ENCODE results near the gene LMX1A. TPM values are rescaled to one million over a fixed set of nuclear protein-coding genes. Genes with fewer than 3 reads are reported as not detected.

LMX1A gene
- total and polyA plus RNA-seq, 9 of the 15 experiments (the other 6 are each of a cell fraction or from before 2014, with no cell fraction given), result not detected

GRCh38 chr1:165189011-165189410 is 167.5 kb downstream of the LMX1A start (continued):
- TF ChIP-seq MLX (CRISPR knock-in tag; conservative IDR thresholded peaks at IDR 0.05) (no peak), ZBTB5 (IDR thresholded peaks at IDR 0.05) (no peak), CCAR2 (IDR thresholded peaks at IDR 0.05; ENCODE audit: low read depth, low read length) (no peak), TAF1 (IDR thresholded peaks at IDR 0.05; ENCODE audit: control insufficient read depth, extremely low read depth, insufficient read depth, low read length, severe bottlenecking) (no peak), BMI1 (IDR thresholded peaks at IDR 0.05; ENCODE audit: low read length) (no peak), E2F3 (CRISPR knock-in tag; IDR thresholded peaks at IDR 0.05) (no peak)

DNA sequence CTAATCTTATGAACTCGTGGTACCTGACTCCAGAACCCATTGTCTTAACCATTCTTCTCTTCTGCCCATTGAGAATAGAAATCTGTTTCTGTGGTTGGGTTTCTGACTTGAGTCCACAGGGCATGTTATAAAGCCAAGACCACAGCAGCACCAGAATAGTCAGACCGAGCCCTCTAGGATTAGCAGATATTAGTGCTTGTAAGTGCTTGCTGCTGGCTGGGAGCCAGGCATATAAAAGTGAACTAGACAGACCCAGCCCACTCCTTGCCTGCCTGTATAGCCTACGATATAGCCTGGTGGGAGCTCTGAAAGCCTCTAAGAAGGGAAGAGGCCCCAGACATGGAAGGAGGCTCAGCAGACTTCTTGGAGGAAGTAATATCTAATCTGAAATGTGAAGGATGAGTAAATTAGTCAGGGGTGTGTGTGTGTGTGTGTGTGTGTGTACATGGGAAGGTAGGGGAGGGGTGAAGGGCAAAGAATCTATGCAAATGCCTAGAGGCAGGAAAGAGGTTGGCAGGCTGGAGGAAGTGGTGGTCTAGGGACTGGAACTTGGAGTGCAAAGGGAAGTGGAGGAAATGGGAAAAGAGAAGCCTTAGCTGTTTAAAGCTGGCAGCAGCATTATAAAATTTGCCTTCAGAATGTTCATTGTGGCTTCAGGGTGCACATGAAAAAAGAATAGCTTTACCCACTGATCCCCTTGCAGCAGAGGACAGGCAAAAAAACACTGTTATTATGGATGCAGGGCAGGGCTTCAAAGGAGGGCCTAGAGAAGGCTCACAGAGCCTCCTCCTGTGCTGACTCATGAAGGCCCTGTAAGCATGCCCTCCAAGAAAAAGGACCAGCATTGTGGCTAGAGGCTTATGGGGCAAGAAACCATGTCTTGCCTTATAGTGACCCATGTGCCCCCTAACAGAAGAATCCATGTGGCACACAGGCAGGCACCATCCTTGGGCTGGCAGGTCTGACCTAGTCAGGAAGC is 169.2 kb downstream of the LMX1A start:
- BruUV-seq (replicated peaks), result no TSS peak
- Histone ChIP-seq H3K9ac (ENCODE audit: insufficient read depth in 1 of 2, low read depth in 2 of 2, low read length in 2 of 2) (no peak overlapping the region), H3K36me3 (ENCODE audit: control insufficient read depth, insufficient read depth, low read length) (no peaks in the 10 kb centered on the region), H4K20me1 (replicated peaks; ENCODE audit: control insufficient read depth, insufficient read depth, low read length) (no peaks in the 10 kb centered on the region), H3K9me1 (ENCODE audit: control insufficient read depth, insufficient read depth, low read length) (no peaks in the 10 kb centered on the region), H3K27me3 (ENCODE audit: control insufficient read depth in 2 of 2, insufficient read depth in 2 of 2, low read length in 2 of 2) (no peaks in the 10 kb centered on the region), H3K9me3 (replicated peaks; ENCODE audit: control insufficient read depth, insufficient read depth, low read depth, low read length) (no peaks in the 10 kb centered on the region), H3K27ac (ENCODE audit: extremely low read depth, low read depth, low read length) (no peak overlapping the region), H3K79me2 (ENCODE audit: control insufficient read depth, insufficient read depth, low read length) (no peaks in the 10 kb centered on the region), H2AFZ (ENCODE audit: low read depth, low read length) (no peak overlapping the region), H3K4me1 (replicated peaks in 1 of 2; ENCODE audit: control insufficient read depth in 2 of 2, insufficient read depth in 2 of 2, low read length in 2 of 2) (no peaks in the 10 kb centered on the region), H3K4me3 (no peak overlapping the region), H3K4me2 (ENCODE audit: insufficient read depth, low read length) (no peak overlapping the region)
- ChIA-PET CTCF (ENCODE audit: low intra/inter-chr PET ratio) (no interaction called here), POLR2A (interaction anchor here (1.0 kb wide), 1 partner anchor 10 kb away, joined by 3 read pairs; no protein-coding TSS in a partner anchor)
- no peak for DNase-seq (ENCODE audit: extremely low read depth in 1 of 4, low spot score in 3 of 4)
- intact Hi-C loops (cut with micrococcal nuclease) (no loop called here), in situ Hi-C loops (cut with MboI) (no loop called here)
- no peak for FAIRE-seq
- ATAC-seq, result no peak
- 0% methylated on average over 3 of the region's 3 CpGs for WGBS (ENCODE audit: insufficient coverage, low coverage, missing lambda C conversion rate)
- TF ChIP-seq TCF7L2 (IDR thresholded peaks at IDR 0.05; ENCODE audit: low read depth, low read length) (no peak), ZNF445 (CRISPR knock-in tag; IDR thresholded peaks at IDR 0.05; ENCODE audit: low read depth) (no peak), ZNF121 (CRISPR knock-in tag; conservative IDR thresholded peaks at IDR 0.05) (no peak), ZNF589 (CRISPR knock-in tag; IDR thresholded peaks at IDR 0.05; ENCODE audit: low read depth) (no peak), SUPT5H (IDR thresholded peaks at IDR 0.05) (no peak), BRF1 (IDR thresholded peaks at IDR 0.05; ENCODE audit: borderline replicate concordance, extremely low read depth, insufficient read length) (no peak)
- TF ChIP-seq, protein P1, sequence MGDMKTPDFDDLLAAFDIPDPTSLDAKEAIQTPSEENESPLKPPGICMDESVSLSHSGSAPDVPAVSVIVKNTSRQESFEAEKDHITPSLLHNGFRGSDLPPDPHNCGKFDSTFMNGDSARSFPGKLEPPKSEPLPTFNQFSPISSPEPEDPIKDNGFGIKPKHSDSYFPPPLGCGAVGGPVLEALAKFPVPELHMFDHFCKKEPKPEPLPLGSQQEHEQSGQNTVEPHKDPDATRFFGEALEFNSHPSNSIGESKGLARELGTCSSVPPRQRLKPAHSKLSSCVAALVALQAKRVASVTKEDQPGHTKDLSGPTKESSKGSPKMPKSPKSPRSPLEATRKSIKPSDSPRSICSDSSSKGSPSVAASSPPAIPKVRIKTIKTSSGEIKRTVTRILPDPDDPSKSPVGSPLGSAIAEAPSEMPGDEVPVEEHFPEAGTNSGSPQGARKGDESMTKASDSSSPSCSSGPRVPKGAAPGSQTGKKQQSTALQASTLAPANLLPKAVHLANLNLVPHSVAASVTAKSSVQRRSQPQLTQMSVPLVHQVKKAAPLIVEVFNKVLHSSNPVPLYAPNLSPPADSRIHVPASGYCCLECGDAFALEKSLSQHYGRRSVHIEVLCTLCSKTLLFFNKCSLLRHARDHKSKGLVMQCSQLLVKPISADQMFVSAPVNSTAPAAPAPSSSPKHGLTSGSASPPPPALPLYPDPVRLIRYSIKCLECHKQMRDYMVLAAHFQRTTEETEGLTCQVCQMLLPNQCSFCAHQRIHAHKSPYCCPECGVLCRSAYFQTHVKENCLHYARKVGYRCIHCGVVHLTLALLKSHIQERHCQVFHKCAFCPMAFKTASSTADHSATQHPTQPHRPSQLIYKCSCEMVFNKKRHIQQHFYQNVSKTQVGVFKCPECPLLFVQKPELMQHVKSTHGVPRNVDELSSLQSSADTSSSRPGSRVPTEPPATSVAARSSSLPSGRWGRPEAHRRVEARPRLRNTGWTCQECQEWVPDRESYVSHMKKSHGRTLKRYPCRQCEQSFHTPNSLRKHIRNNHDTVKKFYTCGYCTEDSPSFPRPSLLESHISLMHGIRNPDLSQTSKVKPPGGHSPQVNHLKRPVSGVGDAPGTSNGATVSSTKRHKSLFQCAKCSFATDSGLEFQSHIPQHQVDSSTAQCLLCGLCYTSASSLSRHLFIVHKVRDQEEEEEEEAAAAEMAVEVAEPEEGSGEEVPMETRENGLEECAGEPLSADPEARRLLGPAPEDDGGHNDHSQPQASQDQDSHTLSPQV (IDR thresholded peaks at IDR 0.05), result no peak
